ENCODE measurements around the gene NCOA5. TPM values are rescaled to one million over a fixed set of nuclear protein-coding genes. Genes with fewer than 3 reads are reported as not detected.
"Not testable (repeated sequence)": the region's sequence is repeated elsewhere in the genome, so short reads cannot be mapped to it uniquely, and the experiment has no call there.

Gene NCOA5
- total and polyA plus RNA-seq, 5 experiments from 2014 or later: 13.0 to 43.9 (median 36.0) TPM

GRCh38 chr20:46101957-46102356, 12.2 kb upstream of the NCOA5 start:
- POLR2A ChIA-PET: no interaction called here
- H3K27me3 Mint-ChIP-seq: peaks cover 26 to 78% (median 48%) of the 10 kb centered on the region in 5 donors

GRCh38 chr20:46100988-46101387, 11.2 kb upstream of the NCOA5 start:
- Mint-ChIP-seq H3K4me3 (no peak overlapping the region), H3K4me1 (peaks cover 0 to 6% (median 2%) of the 10 kb centered on the region in 4 donors), H3K36me3 (peaks cover 0 to 13% (median 7%) of the 10 kb centered on the region in 3 donors), H3K27ac (no peak overlapping the region), H3K9me3 (peaks cover 0 to 6% (median 3%) of the 10 kb centered on the region in 9 donors), H3K27me3 (peaks cover 22 to 70% (median 43%) of the 10 kb centered on the region in 5 donors)
- DNase-seq: no peak
- POLR2A ChIA-PET: no interaction called here
- no peak for ATAC-seq

More at GRCh38 chr20:46101957-46102356, 12.2 kb upstream of the NCOA5 start:
- ATAC-seq (no peak), DNase-seq (no peak)
- peaks cover 0 to 6% (median 2%) of the 10 kb centered on the region in 4 donors for H3K4me1 Mint-ChIP-seq
- H3K36me3 Mint-ChIP-seq: peaks cover 0 to 13% (median 7%) of the 10 kb centered on the region in 3 donors
- no peak overlapping the region for H3K4me3 Mint-ChIP-seq
- no peak overlapping the region for H3K27ac Mint-ChIP-seq
- peaks cover 0 to 6% (median 3%) of the 10 kb centered on the region in 9 donors for H3K9me3 Mint-ChIP-seq

- Mint-ChIP-seq H3K27me3 (peaks cover 20 to 66% (median 43%) of the 10 kb centered on the region in 5 donors), H3K36me3 (peaks cover 0 to 13% (median 7%) of the 10 kb centered on the region in 3 donors)
- DNase-seq, H3K9me3 Mint-ChIP-seq, H3K27ac Mint-ChIP-seq, H3K4me1 Mint-ChIP-seq, ATAC-seq, H3K4me3 Mint-ChIP-seq, POLR2A ChIA-PET: not testable (repeated sequence)
Observed at GRCh38 chr20:46100444-46100843, 10.7 kb upstream of the NCOA5 start.

- Mint-ChIP-seq H3K4me3 (peak overlapping the region in 2 of 10 donors; percentile 34 to 49), H3K27ac (peak overlapping the region in 1 of 10 donors; percentile 2), H3K9me3 (peaks cover 0 to 6% (median 3%) of the 10 kb centered on the region in 9 donors), H3K4me1 (peaks cover 0 to 6% (median 2%) of the 10 kb centered on the region in 4 donors), H3K27me3 (peaks cover 16 to 59% (median 37%) of the 10 kb centered on the region in 5 donors), H3K36me3 (peaks cover 0 to 11% (median 7%) of the 10 kb centered on the region in 3 donors)
- POLR2A ChIA-PET: no interaction called here
- DNase-seq: peak in 1 of 10 donors; percentile 15
- peak in 1 of 2 donors; percentile 43 for ATAC-seq
Observed at GRCh38 chr20:46099491-46100287, 9.9 kb upstream of the NCOA5 start.

GRCh38 chr20:46093531-46093930, 3.8 kb upstream of the NCOA5 start:
- no peaks in the 10 kb centered on the region for H3K36me3 Mint-ChIP-seq
- peaks cover under 1 to 8% (median 2%) of the 10 kb centered on the region in 5 donors for H3K27me3 Mint-ChIP-seq
- H3K4me3 Mint-ChIP-seq: no peak overlapping the region
- DNase-seq (no peak), ATAC-seq (no peak)
- peaks cover 1 to 16% (median 11%) of the 10 kb centered on the region in 4 donors for H3K4me1 Mint-ChIP-seq
- no peaks in the 10 kb centered on the region for H3K9me3 Mint-ChIP-seq
- no peak overlapping the region for H3K27ac Mint-ChIP-seq
- POLR2A ChIA-PET: no interaction called here

GRCh38 chr20:46091622-46092535, 2.1 kb upstream of the NCOA5 start:
- POLR2A ChIA-PET, DNase-seq, H3K36me3 Mint-ChIP-seq, H3K9me3 Mint-ChIP-seq, H3K4me3 Mint-ChIP-seq, ATAC-seq, H3K27me3 Mint-ChIP-seq: not testable (repeated sequence)
- Mint-ChIP-seq H3K27ac (peak overlapping the region in 1 of 10 donors; percentile 53), H3K4me1 (peaks cover 8 to 32% (median 27%) of the 10 kb centered on the region in 4 donors)

GRCh38 chr20:46089167-46089416, 670 bp downstream of the NCOA5 start:
- Mint-ChIP-seq H3K9me3 (no peaks in the 10 kb centered on the region), H3K27me3 (no peaks in the 10 kb centered on the region), H3K36me3 (peaks cover 0 to 10% (median 0%) of the 10 kb centered on the region in 3 donors), H3K4me1 (peaks cover 25 to 60% (median 55%) of the 10 kb centered on the region in 4 donors), H3K4me3 (peak overlapping the region; percentile 72 to 92 (median 86)), H3K27ac (peak overlapping the region in 9 of 10 donors; percentile 72 to 95 (median 90))
- POLR2A ChIA-PET: interaction anchor here (1.0 to 1.3 kb wide), 5 partner anchors 21 to 154 kb away, joined by 3 to 6 read pairs (median 3); partner anchors contain the start of gene PCIF1
- DNase-seq (peak in 4 of 10 donors; percentile 16 to 62 (median 33)), ATAC-seq (peak; percentile 37 to 46)

- Mint-ChIP-seq H3K9me3 (no peaks in the 10 kb centered on the region), H3K36me3 (peaks cover 0 to 10% (median 0%) of the 10 kb centered on the region in 3 donors), H3K27me3 (no peaks in the 10 kb centered on the region), H3K27ac (peak overlapping the region; percentile 72 to 95 (median 88)), H3K4me1 (peaks cover 26 to 65% (median 58%) of the 10 kb centered on the region in 4 donors), H3K4me3 (peak overlapping the region; percentile 72 to 92 (median 86))
- ATAC-seq (no peak), DNase-seq (peak in 1 of 10 donors; percentile 4)
- POLR2A ChIA-PET: interaction anchor here (1.0 to 1.3 kb wide), 5 partner anchors 20 to 154 kb away, joined by 3 to 6 read pairs (median 3); partner anchors contain the start of gene PCIF1
Observed at GRCh38 chr20:46088409-46089166, 1.2 kb downstream of the NCOA5 start.

- Mint-ChIP-seq H3K4me1 (peaks cover 34 to 80% (median 71%) of the 10 kb centered on the region in 4 donors), H3K4me3 (peak overlapping the region in 9 of 10 donors; percentile 58 to 90 (median 84))
Observed at GRCh38 chr20:46087161-46087560, 2.6 kb downstream of the NCOA5 start.

GRCh38 chr20:46085179-46085851, 4.4 kb downstream of the NCOA5 start:
- no peak for DNase-seq
- H3K4me1 Mint-ChIP-seq: peaks cover 39 to 93% (median 77%) of the 10 kb centered on the region in 4 donors
- POLR2A ChIA-PET: no interaction called here
- H3K9me3 Mint-ChIP-seq: no peaks in the 10 kb centered on the region
- peak overlapping the region in 7 of 10 donors; percentile 1 to 39 (median 12) for H3K4me3 Mint-ChIP-seq
- ATAC-seq: no peak
- no peaks in the 10 kb centered on the region for H3K27me3 Mint-ChIP-seq
- peaks cover 0 to 16% (median 0%) of the 10 kb centered on the region in 3 donors for H3K36me3 Mint-ChIP-seq
- peak overlapping the region in 1 of 10 donors; percentile 22 for H3K27ac Mint-ChIP-seq

More at GRCh38 chr20:46087161-46087560, 2.6 kb downstream of the NCOA5 start:
- POLR2A ChIA-PET: no interaction called here
- no peaks in the 10 kb centered on the region for H3K27me3 Mint-ChIP-seq
- ATAC-seq (no peak), DNase-seq (peak in 1 of 10 donors; percentile 7)
- peaks cover 0 to 12% (median 0%) of the 10 kb centered on the region in 3 donors for H3K36me3 Mint-ChIP-seq
- H3K27ac Mint-ChIP-seq: peak overlapping the region in 1 of 10 donors; percentile 29
- H3K9me3 Mint-ChIP-seq: no peaks in the 10 kb centered on the region

- POLR2A ChIA-PET: no interaction called here
- H3K4me3 Mint-ChIP-seq: peak overlapping the region in 5 of 10 donors; percentile 3 to 39 (median 15)
- H3K36me3 Mint-ChIP-seq: peaks cover 0 to 16% (median 0%) of the 10 kb centered on the region in 3 donors
- no peak overlapping the region for H3K27ac Mint-ChIP-seq
- H3K4me1 Mint-ChIP-seq: peaks cover 38 to 92% (median 74%) of the 10 kb centered on the region in 4 donors
- ATAC-seq: no peak
- no peak for DNase-seq
- no peaks in the 10 kb centered on the region for H3K27me3 Mint-ChIP-seq
- H3K9me3 Mint-ChIP-seq: no peaks in the 10 kb centered on the region
Observed at GRCh38 chr20:46084805-46085178, 5.0 kb downstream of the NCOA5 start.
